Keratinocyte (primary cell): ENCODE measurements around the gene FHOD1. TPM values are rescaled to one million over a fixed set of nuclear protein-coding genes. Genes with fewer than 3 reads are reported as not detected.

Source experiments
- DNase-seq: peaks from one replicate; pipeline ENCODE4 v3.0.0-alpha.2; 2011; ENCODE audit warnings: low read depth, missing footprints, low spot score
- FAIRE-seq: peaks from 2 replicates; lab custom pipeline; 2011; peaks lifted over from hg19 to GRCh38; lab: Jason Lieb, UNC
- H2AFZ ChIP-seq: 2 replicates; pipeline ENCODE4 v1.6.0; 2012; ENCODE audit warnings: low read length, control low read depth, inconsistent platforms; ENCODE audit not compliant: control insufficient read depth
- H3K27ac ChIP-seq: 2 replicates; pipeline ENCODE4 v1.5.1; 2011; ENCODE audit warnings: low read length; ENCODE audit not compliant: control insufficient read depth, insufficient read depth
- H3K27me3 ChIP-seq: 3 replicates; pipeline ENCODE4 v1.6.0; 2011; ENCODE audit warnings: low read length; ENCODE audit not compliant: control insufficient read depth, insufficient read depth; ENCODE audit errors: extremely low read depth
- H3K36me3 ChIP-seq, 2 experiments: 2 replicates in 1 of 2; 3 replicates in 1 of 2; pipeline ENCODE4 v1.5.1; 2011; ENCODE audit warnings: low read length in 2 of 2, mild to moderate bottlenecking in 1 of 2; ENCODE audit not compliant: control insufficient read depth in 2 of 2, insufficient read depth in 2 of 2; ENCODE audit errors: extremely low read depth in 1 of 2
- H3K4me1 ChIP-seq: 3 replicates; pipeline ENCODE4 v1.5.1; 2011; ENCODE audit warnings: low read length; ENCODE audit not compliant: control insufficient read depth, insufficient read depth; ENCODE audit errors: extremely low read depth
- H3K4me2 ChIP-seq: 3 replicates; pipeline ENCODE4 v1.6.0; 2011; ENCODE audit warnings: low read depth, low read length; ENCODE audit not compliant: control insufficient read depth, insufficient read depth; ENCODE audit errors: extremely low read depth
- H3K4me3 ChIP-seq, 3 experiments: fragments of 200-600 bp in 1 of 3; sonication (generic) in 1 of 3; 2 replicates in 2 of 3; 3 replicates in 1 of 3; pipeline ENCODE4 v1.5.1; 2011 to 2016; ENCODE audit warnings: low read length in 3 of 3, mild to moderate bottlenecking in 3 of 3, control low read depth in 2 of 3, inconsistent platforms in 1 of 3, low read depth in 1 of 3, mixed read lengths in 1 of 3, mixed run types in 1 of 3, moderate library complexity in 1 of 3; ENCODE audit not compliant: control insufficient read depth in 2 of 3, insufficient read depth in 2 of 3; ENCODE audit errors: extremely low read depth in 1 of 3
- H3K79me2 ChIP-seq: 2 replicates; pipeline ENCODE4 v1.6.0; 2012; ENCODE audit warnings: low read length; ENCODE audit not compliant: control insufficient read depth, insufficient read depth
- H3K9ac ChIP-seq: 3 replicates; pipeline ENCODE4 v1.6.0; 2011; ENCODE audit warnings: low read length; ENCODE audit not compliant: control insufficient read depth, insufficient read depth; ENCODE audit errors: extremely low read depth
- H3K9me1 ChIP-seq: 3 replicates; pipeline ENCODE4 v1.6.0; 2011; ENCODE audit warnings: low read length; ENCODE audit not compliant: control insufficient read depth, insufficient read depth; ENCODE audit errors: extremely low read depth
- H3K9me3 ChIP-seq: 2 replicates; pipeline ENCODE4 v1.5.1; 2012; ENCODE audit warnings: low read depth, low read length; ENCODE audit not compliant: control insufficient read depth
- H4K20me1 ChIP-seq: 3 replicates; pipeline ENCODE4 v1.6.0; 2011; ENCODE audit warnings: low read length; ENCODE audit not compliant: control insufficient read depth, insufficient read depth; ENCODE audit errors: extremely low read depth
- CTCF ChIP-seq, 3 experiments: IDR thresholded peaks in 1 of 3; conservative IDR thresholded peaks in 1 of 3; optimal IDR thresholded peaks in 1 of 3; 2 replicates in 2 of 3; 3 replicates in 1 of 3; pipeline versions ENCODE3 to v1.5.1; 2011; ENCODE audit warnings: low read length in 3 of 3, mild to moderate bottlenecking in 3 of 3, moderate library complexity in 2 of 3, control low read depth in 1 of 3, inconsistent platforms in 1 of 3; ENCODE audit not compliant: insufficient read depth in 2 of 3; ENCODE audit errors: extremely low read depth in 1 of 3
- EZH2 ChIP-seq: IDR thresholded peaks from one replicate; pipeline ENCODE4 v1.6.1; 2012; ENCODE audit warnings: inconsistent platforms, mild to moderate bottlenecking, low read length, moderate library complexity
- dilution Hi-C: fragments of 300-500 bp; cut with MboI; formaldehyde crosslinking; loops from one replicate; pipeline ENCODE4 v1.7.0; 2020; ENCODE audit warnings: low sequenced_read_pairs; ENCODE audit not compliant: extremely low pct_ligation_motif_present
- polyA plus RNA-seq, 5 experiments: library from polyadenylated mRNA; depleted of rRNA in 3 of 5; stranded (reverse) in 3 of 5; stranded (forward) in 1 of 5; unstranded in 1 of 5; fragments of >200 nt; gene quantifications; 1 replicate in 1 of 5; 2 replicates in 3 of 5; 3 replicates in 1 of 5; pipeline versions ENCODE4 v1.2.1 to v1.2.3, GENCODE V29; 2011 to 2012; ENCODE audit warnings: missing spikeins in 2 of 5, low read depth in 1 of 5, low replicate concordance in 1 of 5

FHOD1 gene
- polyA plus RNA-seq, 1 donor (not counting 4 experiments of a cell fraction or from before 2014, with no cell fraction given): 29.4 TPM

DNA sequence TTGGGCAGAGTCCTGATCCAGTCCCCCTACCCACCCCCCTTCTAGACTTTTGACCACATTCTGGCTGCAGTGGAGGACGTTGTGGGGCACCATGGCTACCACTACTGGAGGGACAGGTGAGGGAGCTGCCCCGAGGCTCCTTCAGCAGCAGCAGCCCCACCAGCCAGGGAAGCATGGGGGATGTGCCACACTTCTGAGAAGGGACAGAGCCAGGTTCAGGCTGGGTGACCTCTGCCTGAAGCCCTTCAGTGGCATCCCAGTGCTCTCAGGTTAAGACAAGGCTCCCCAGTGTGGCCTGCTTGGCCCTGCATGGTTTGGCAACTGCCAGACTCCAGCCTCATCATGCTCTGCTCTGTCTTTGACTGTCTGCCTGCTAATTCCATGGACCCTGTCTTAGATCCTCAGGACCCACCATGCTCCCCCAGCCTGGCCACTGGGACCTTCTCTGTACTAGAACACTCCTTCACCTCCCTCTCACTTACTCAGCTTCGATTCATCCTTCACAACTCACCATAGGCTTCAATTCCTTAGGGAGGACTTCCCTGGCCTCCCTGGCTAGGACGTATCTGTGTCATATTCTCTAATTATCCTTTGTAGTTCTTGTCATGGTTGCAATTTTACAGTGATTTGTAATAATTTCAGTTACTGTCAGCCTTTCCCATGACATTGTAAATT, 10.3 kb upstream of the FHOD1 start:
- H2AFZ ChIP-seq: no peak overlapping the region
- no peak overlapping the region for H3K4me2 ChIP-seq
- no peak for TF ChIP-seq EZH2
- TF ChIP-seq CTCF (optimal IDR thresholded peaks at IDR 0.05 in 1 of 3, IDR thresholded peaks at IDR 0.05 in 1 of 3, conservative IDR thresholded peaks at IDR 0.05 in 1 of 3; ENCODE audit: extremely low read depth in 1 of 3, insufficient read depth in 2 of 3, low read length in 3 of 3): no peak
- no peaks in the 10 kb centered on the region for H3K36me3 ChIP-seq
- dilution Hi-C loops: no loop called here
- no peaks in the 10 kb centered on the region for H3K9me3 ChIP-seq
- FAIRE-seq (no peak), DNase-seq (no peak)
- no peaks in the 10 kb centered on the region for H3K79me2 ChIP-seq
- H3K9me1 ChIP-seq: no peaks in the 10 kb centered on the region
- no peaks in the 10 kb centered on the region for H4K20me1 ChIP-seq
- H3K4me1 ChIP-seq: no peaks in the 10 kb centered on the region
- H3K27me3 ChIP-seq: no peaks in the 10 kb centered on the region
- no peak overlapping the region for H3K4me3 ChIP-seq
- no peak overlapping the region for H3K9ac ChIP-seq
- H3K27ac ChIP-seq: no peak overlapping the region

GRCh38 chr16:67256701-67257230, 9.5 kb upstream of the FHOD1 start:
- Histone ChIP-seq H4K20me1 (no peaks in the 10 kb centered on the region), H3K4me3 (no peak overlapping the region), H3K27ac (no peak overlapping the region), H2AFZ (no peak overlapping the region), H3K9ac (no peak overlapping the region), H3K4me1 (no peaks in the 10 kb centered on the region), H3K79me2 (no peaks in the 10 kb centered on the region), H3K9me3 (no peaks in the 10 kb centered on the region), H3K36me3 (no peaks in the 10 kb centered on the region), H3K9me1 (no peaks in the 10 kb centered on the region), H3K4me2 (no peak overlapping the region), H3K27me3 (no peaks in the 10 kb centered on the region)
- FAIRE-seq (no peak), DNase-seq (no peak)
- dilution Hi-C loops: no loop called here
- no peak for TF ChIP-seq CTCF (optimal IDR thresholded peaks at IDR 0.05 in 1 of 3, IDR thresholded peaks at IDR 0.05 in 1 of 3, conservative IDR thresholded peaks at IDR 0.05 in 1 of 3; ENCODE audit: extremely low read depth in 1 of 3, insufficient read depth in 2 of 3, low read length in 3 of 3)
- TF ChIP-seq EZH2: no peak
